Sciatic nerve (tissue), 2 donors: ENCODE measurements around the gene CAMSAP2. TPM values are rescaled to one million over a fixed set of nuclear protein-coding genes. Genes with fewer than 3 reads are reported as not detected.
"Not testable (repeated sequence)": the region's sequence is repeated elsewhere in the genome, so short reads cannot be mapped to it uniquely, and the experiment has no call there.

Experiments
- ATAC-seq: fragments of 200-7000 bp; cut with Tn5 transposase; one replicate; pipeline ENCODE4 v1.9.1; 2020; ENCODE audit warnings: mild to moderate bottlenecking, moderate library complexity
- DNase-seq: peaks from one replicate; pipeline ENCODE4 v3.0.0-alpha.2; 2020; ENCODE audit warnings: low spot score
- intact Hi-C: fragments of 100-400 bp; cut with DNase I; formaldehyde crosslinking; loops from one replicate; pipeline ENCODE4 v1.14.2; 2022
- total RNA-seq: library from RNA; stranded (reverse); fragmentation: NEBNext Ultra II Directional; extraction: Animal tissue kit (Norgen Biotek cat#: 25700); gene quantifications from one replicate; pipeline ENCODE4 v1.2.1, GENCODE V29; 2021
- donor health status: DM: no; HTN: no; CAD: no.
- donor health status: DM: no; HTN: no; CAD: no.

Gene CAMSAP2
- total RNA-seq, 1 donor from 2014 or later, result 45.4 TPM

GRCh38 chr1:200776949-200777348 is 38.3 kb downstream of the CAMSAP2 start:
- no peak for ATAC-seq
- no peak for DNase-seq
- intact Hi-C loops, result no loop called here

DNA sequence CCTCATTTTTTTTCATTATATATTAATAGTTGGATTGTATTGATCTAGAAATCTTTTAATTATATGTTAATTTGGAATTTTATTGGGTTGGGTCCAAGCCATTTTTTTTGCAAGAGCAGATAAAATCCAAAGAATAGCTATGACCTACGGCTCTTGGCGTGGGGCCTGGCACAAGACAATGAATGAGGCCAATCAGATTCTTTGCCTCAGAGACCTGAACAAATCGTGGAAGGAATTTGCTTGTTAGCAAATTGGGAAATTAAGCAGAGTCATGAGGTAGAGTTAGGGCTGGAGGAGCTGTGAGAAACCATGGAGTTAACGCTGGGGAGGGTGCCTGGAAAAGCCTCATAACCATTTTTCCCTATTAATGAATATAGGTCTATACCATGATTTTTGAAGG is 40.1 kb downstream of the CAMSAP2 start:
- ATAC-seq (no peak), DNase-seq (no peak)
- intact Hi-C loops, result no loop called here

DNA sequence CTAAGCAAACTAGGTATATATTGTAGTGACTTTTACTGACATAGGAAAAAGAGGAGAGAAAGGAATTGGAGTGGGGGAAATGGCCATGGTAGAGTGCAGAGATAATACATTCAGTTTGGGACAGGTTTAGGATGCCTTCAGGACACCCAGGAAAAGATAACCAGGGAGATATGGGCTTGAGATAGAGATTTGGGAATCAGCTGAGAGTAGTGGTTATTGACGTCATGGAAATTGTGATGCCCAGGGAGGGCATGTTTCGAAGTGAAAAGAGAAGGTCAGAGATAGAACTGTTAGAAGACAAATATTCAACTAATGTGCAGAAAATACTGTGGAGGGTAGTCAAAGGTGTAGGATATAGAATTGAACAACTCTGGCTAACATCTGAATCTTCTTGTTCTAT is 40.6 kb downstream of the CAMSAP2 start:
- DNase-seq, result no peak
- no peak for ATAC-seq
- intact Hi-C loops, result no loop called here

DNA sequence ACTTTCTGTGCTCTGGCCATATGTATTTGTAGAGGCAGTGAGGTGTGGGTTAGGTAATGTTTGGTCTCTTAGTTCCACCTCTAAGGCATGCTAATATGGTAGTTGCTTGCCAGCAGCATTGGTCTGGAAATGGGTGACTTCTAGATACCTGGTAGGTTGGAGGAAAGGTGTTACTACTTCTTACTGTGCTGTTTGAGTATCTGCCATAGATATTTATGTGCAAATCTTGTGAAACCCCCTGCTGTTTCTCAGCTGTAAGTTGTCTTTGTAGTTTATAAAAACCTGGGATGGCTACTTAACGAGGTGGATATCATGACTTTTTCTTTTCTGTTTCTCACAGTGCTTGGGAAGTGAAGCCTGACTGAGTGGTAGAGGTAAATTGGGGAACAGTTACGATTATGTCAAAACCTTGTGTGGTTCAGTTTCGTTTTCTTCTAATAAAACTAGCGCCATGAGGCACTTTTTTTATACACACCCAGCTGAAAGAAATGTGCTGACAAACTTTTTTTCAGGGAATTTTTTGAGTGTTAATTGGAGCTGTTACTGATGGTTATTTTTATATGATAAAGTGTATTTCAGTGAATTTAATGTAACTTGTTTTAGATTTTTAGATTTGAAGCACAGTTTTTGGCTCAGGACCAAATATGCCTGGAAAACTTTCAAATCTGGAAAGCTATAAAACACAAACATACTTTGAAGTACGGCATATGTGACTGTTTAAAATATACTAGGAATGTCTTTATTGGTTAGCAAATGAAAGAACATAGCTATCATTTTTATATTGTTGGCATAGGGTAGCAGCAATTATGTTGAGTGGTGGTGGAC is 42.1 kb downstream of the CAMSAP2 start:
- ATAC-seq (no peak), DNase-seq (no peak)
- intact Hi-C loops, result no loop called here

- ATAC-seq, result no peak
- intact Hi-C loops, result no loop called here
- no peak for DNase-seq
Observed at GRCh38 chr1:200783926-200784325, 45.2 kb downstream of the CAMSAP2 start.

GRCh38 chr1:200784576-200784975 is 45.9 kb downstream of the CAMSAP2 start:
- DNase-seq, result no peak
- no peak for ATAC-seq
- intact Hi-C loops, result no loop called here

DNA sequence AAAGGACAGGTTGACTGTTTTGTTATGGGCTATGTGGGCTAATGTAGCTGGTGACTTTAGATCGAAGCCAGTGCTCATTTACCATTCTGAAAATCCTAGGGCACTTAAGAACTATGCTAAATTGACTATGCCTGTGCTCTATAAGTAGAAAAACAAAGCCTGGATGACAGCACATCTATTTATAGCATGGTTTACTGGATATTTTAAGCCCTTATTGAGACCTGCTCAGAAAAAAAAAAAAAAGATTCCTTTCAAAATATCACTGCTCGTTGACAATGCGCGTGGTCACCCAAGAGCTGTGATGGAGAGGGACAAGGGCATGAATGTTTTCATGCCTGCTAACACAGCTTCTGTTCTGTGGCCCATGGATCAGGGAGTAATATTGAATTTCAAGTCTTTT is 48.1 kb downstream of the CAMSAP2 start:
- no peak for DNase-seq
- no peak for ATAC-seq
- intact Hi-C loops, result no loop called here

GRCh38 chr1:200787896-200788387 is 49.2 kb downstream of the CAMSAP2 start:
- DNase-seq (no peak), ATAC-seq (no peak)
- intact Hi-C loops, result no loop called here

DNA sequence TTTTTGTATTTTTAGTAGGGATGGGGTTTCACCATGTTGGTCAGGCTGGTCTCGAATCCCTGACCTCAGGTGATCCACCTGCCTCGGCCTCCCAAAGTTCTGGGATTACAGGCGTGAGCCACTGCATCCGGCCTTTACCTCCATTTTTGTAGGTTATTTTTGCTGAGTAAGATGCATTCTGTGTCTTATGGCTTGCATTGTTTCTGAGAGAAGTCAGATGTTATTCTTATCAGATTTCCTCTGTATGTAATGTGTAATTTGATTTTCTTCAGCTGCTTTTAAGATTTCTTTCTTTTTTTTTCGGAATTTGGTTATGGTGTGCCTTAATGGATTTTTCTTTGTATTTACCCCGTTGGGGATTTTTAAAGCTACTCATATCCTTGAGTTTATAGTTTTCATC is 52.3 kb downstream of the CAMSAP2 start:
- ATAC-seq, DNase-seq, intact Hi-C loops: not testable (repeated sequence)

- DNase-seq (no peak), ATAC-seq (no peak)
- intact Hi-C loops, result no loop called here
Observed at GRCh38 chr1:200793677-200794076, 55.0 kb downstream of the CAMSAP2 start.

DNA sequence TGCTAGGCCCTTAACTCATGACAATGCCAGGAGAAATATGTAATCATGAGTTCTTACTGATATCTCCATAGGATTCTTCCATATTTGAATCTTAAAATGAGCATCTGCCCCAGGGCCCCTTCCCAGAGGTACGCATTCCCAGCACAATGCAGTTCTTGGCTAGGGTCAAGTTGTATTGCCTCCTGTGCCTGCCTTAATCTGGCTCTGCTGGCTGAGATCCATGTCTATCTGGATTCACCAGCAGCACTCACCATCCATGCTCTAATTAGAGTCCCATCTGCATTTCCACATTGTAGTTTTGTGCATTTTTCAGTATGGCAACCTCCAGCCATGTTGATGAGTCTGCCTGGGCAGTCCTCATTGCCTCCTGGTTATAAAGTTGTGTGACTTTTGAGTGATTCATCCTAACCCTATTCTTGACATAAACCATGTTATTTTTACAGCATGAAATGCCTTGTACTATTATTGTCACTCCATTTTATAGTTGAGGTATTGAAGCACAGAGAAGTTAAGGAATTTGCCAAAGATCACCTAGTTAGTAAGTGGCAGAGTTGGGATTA is 55.9 kb downstream of the CAMSAP2 start:
- intact Hi-C loops, result no loop called here
- DNase-seq (no peak), ATAC-seq (no peak)

- ATAC-seq, result no peak
- no peak for DNase-seq
Observed at GRCh38 chr1:200795156-200795555, 56.5 kb downstream of the CAMSAP2 start.

DNA sequence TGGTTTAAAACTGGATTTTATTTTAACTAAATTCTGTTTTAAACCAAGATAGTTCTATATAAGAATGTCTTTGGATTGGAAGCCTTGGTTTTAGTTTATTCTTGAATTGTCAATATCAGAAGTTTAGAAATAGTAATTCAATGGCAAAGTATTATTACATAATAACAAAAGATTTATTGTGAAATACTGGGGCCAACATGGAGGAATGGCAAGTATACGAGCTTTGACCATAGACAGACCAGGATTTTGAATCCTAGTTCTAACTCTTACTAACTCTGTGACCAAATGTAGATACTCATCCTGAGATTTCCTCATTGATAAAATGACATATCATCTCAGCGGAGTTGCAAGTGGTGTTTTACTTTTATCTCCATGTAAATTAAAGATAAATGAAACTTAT is 63.3 kb downstream of the CAMSAP2 start:
- intact Hi-C loops, result loop anchor here (10.0 kb wide), 1 partner anchor 177 kb away; the partner anchor contains the start of gene KIF14
- no peak for ATAC-seq
- DNase-seq, result no peak

More at GRCh38 chr1:200795156-200795555, 56.5 kb downstream of the CAMSAP2 start:
- intact Hi-C loops, result no loop called here

GRCh38 chr1:200802865-200803512 is 64.3 kb downstream of the CAMSAP2 start:
- intact Hi-C loops, result loop anchor here (10.0 kb wide), 1 partner anchor 178 kb away; the partner anchor contains the start of gene KIF14
- peak; percentile 91 for ATAC-seq
- DNase-seq, result peak; percentile 85

GRCh38 chr1:200805719-200806118 is 67.0 kb downstream of the CAMSAP2 start:
- DNase-seq (no peak), ATAC-seq (no peak)
- intact Hi-C loops, result loop anchor here (10.0 kb wide), 1 partner anchor 181 kb away; the partner anchor contains the start of gene KIF14

DNA sequence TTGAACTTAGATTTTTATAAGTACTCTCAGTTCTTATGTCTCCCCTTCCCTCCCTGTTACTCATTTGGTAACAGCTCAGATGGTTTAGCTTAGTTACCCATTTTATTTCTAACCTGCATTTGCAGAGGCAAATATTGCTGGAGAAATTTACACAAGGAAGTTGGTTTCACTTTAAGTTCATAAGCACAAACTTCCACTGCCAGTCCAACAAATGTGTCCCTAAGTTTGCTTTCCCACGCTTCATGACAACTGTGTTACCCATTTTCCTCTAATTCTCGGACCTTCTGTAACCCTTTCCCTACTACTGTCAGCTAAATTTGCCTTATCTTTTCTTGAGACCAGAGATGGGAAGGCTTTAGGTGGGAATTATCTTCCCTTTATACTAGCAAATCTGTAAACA is 70.2 kb downstream of the CAMSAP2 start:
- ATAC-seq, result no peak
- no peak for DNase-seq
- intact Hi-C loops, result loop anchor here (10.0 kb wide), 1 partner anchor 184 kb away; the partner anchor contains the start of gene KIF14

DNA sequence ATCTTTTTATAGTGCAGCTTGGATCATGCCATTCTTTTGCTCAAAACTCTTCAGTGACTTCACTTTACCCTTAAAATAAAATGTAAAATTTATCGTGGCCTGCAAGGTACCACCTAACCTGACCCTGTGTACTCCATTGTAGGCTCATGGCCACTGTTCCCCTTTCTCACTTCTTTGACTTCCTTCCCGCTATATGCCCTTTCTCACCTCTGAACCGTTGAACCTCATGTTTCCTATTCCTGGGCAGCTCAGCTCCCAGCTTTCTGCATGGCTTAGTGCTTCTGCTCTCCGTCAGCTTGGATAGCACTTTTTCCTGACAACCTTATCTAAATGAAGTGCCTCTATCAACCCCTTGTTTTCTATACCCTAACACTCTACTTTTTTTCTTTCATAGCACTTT is 73.0 kb downstream of the CAMSAP2 start:
- intact Hi-C loops, result no loop called here
- ATAC-seq, result no peak

GRCh38 chr1:200816624-200817224 is 78.0 kb downstream of the CAMSAP2 start:
- DNase-seq, intact Hi-C loops, ATAC-seq: not testable (repeated sequence)

More for the DNA sequence above, 73.0 kb downstream of the CAMSAP2 start:
- DNase-seq, result no peak

- DNase-seq (no peak), ATAC-seq (no peak)
- intact Hi-C loops, result no loop called here
Observed at GRCh38 chr1:200818248-200818647, 79.6 kb downstream of the CAMSAP2 start.
